ENCODE data around the gene RPE.

DNA sequence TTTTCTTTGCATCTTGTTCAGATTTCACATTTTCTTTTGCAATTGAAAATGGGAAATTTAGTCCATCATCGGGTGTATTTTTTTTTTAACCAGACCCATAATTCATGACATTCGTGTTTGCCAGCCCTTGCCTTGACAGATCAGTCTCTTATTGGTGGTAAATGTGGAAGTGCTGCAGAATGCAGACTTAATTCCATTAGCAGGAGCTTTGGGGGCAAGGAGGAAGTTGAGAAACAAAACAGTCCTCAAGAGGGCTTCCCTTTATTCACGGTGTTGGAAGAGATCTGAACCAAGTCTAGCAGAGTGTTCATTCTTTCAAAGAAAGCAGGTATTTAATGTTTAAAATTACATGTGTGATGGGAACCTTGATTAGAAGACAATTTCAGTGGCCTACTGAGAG lies 16.6 kb upstream of the RPE start:
- TF ChIP-seq, protein P1, sequence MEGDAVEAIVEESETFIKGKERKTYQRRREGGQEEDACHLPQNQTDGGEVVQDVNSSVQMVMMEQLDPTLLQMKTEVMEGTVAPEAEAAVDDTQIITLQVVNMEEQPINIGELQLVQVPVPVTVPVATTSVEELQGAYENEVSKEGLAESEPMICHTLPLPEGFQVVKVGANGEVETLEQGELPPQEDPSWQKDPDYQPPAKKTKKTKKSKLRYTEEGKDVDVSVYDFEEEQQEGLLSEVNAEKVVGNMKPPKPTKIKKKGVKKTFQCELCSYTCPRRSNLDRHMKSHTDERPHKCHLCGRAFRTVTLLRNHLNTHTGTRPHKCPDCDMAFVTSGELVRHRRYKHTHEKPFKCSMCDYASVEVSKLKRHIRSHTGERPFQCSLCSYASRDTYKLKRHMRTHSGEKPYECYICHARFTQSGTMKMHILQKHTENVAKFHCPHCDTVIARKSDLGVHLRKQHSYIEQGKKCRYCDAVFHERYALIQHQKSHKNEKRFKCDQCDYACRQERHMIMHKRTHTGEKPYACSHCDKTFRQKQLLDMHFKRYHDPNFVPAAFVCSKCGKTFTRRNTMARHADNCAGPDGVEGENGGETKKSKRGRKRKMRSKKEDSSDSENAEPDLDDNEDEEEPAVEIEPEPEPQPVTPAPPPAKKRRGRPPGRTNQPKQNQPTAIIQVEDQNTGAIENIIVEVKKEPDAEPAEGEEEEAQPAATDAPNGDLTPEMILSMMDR (IDR thresholded peaks at IDR 0.05; ENCODE audit: borderline replicate concordance, extremely low read depth, low read length, poor library complexity, severe bottlenecking) = no peak
- TF ChIP-seq EZH2 (IDR thresholded peaks at IDR 0.05; ENCODE audit: borderline replicate concordance, low read depth, low read length, severe bottlenecking) = no peak
